ENCODE results near the gene ARFIP1.
"Not testable (repeated sequence)": the region's sequence is repeated elsewhere in the genome, so short reads cannot be mapped to it uniquely, and the experiment has no call there.

Gene ARFIP1

GRCh38 chr4:152779513-152780266 is at the start of gene ARFIP1, which contains the start of gene TIGD4:
ARFIP1 (plus strand) TSS chr4:152779954; CDS start chr4:152829634, 49,680 bp downstream.
TIGD4 (minus strand) TSS chr4:152779730; CDS start chr4:152771004, 8,726 bp downstream.
- H3K4me3 ChIP-seq = peak within 1 kb of the TSS; percentile 56 to 91 (median 71)
- peak within 1 kb of the TSS; percentile 59 to 94 (median 85) for H3K27ac ChIP-seq

- Histone ChIP-seq H3K27ac (no peak overlapping the region), H3K4me3 (no peak overlapping the region)
Observed at GRCh38 chr4:152731997-152732396, 47.8 kb upstream of the ARFIP1 start.

GRCh38 chr4:152734015-152734698 is 45.6 kb upstream of the ARFIP1 start:
- Histone ChIP-seq H3K4me3 (no peak overlapping the region), H3K27ac (no peak overlapping the region)

- Histone ChIP-seq H3K27ac (no peak overlapping the region), H3K4me3 (no peak overlapping the region)
Observed at GRCh38 chr4:152734699-152735050, 45.1 kb upstream of the ARFIP1 start.

GRCh38 chr4:152735396-152735859 is 44.3 kb upstream of the ARFIP1 start:
- Histone ChIP-seq H3K4me3 (no peak overlapping the region), H3K27ac (no peak overlapping the region)

- H3K4me3 ChIP-seq = no peak overlapping the region
- H3K27ac ChIP-seq = no peak overlapping the region
Observed at GRCh38 chr4:152735906-152736305, 43.8 kb upstream of the ARFIP1 start.

- Histone ChIP-seq H3K4me3 (no peak overlapping the region), H3K27ac (no peak overlapping the region)
Observed at GRCh38 chr4:152738827-152739226, 40.9 kb upstream of the ARFIP1 start.

- H3K4me3 ChIP-seq = no peak overlapping the region
- no peak overlapping the region for H3K27ac ChIP-seq
Observed at GRCh38 chr4:152747444-152747843, 32.3 kb upstream of the ARFIP1 start.

- Histone ChIP-seq H3K4me3 (no peak overlapping the region), H3K27ac (no peak overlapping the region)
Observed at GRCh38 chr4:152748619-152749018, 31.1 kb upstream of the ARFIP1 start.

- Histone ChIP-seq H3K27ac (no peak overlapping the region), H3K4me3 (no peak overlapping the region)
Observed at GRCh38 chr4:152763796-152764195, 16.0 kb upstream of the ARFIP1 start.

- H3K27ac ChIP-seq, H3K4me3 ChIP-seq: not testable (repeated sequence)
Observed at GRCh38 chr4:152765069-152765737, 14.6 kb upstream of the ARFIP1 start.

- Histone ChIP-seq H3K27ac (peak overlapping the region in 1 of 21 experiments; percentile 22), H3K4me3 (no peak overlapping the region)
Observed at GRCh38 chr4:152771741-152772533, 7.8 kb upstream of the ARFIP1 start.

- Histone ChIP-seq H3K27ac (no peak overlapping the region), H3K4me3 (no peak overlapping the region)
Observed at GRCh38 chr4:152773339-152773738, 6.4 kb upstream of the ARFIP1 start.

- Histone ChIP-seq H3K4me3 (no peak overlapping the region), H3K27ac (no peak overlapping the region)
Observed at GRCh38 chr4:152773953-152774352, 5.8 kb upstream of the ARFIP1 start.

- Histone ChIP-seq H3K27ac (no peak overlapping the region), H3K4me3 (no peak overlapping the region)
Observed at GRCh38 chr4:152776352-152776751, 3.4 kb upstream of the ARFIP1 start.

- no peak overlapping the region for H3K27ac ChIP-seq
- no peak overlapping the region for H3K4me3 ChIP-seq
Observed at GRCh38 chr4:152777488-152777887, 2.3 kb upstream of the ARFIP1 start.

GRCh38 chr4:152778656-152779512 is 870 bp upstream of the ARFIP1 start:
- Histone ChIP-seq H3K27ac (peak overlapping the region; percentile 11 to 94 (median 85)), H3K4me3 (peak overlapping the region; percentile 56 to 91 (median 71))

- Histone ChIP-seq H3K27ac (peak overlapping the region; percentile 2 to 94 (median 85)), H3K4me3 (peak overlapping the region; percentile 56 to 91 (median 71))
Observed at GRCh38 chr4:152780267-152780778, 569 bp downstream of the ARFIP1 start.

All from skin epidermis (tissue), 12 donors.